Muscle of leg (tissue), 11 donors: ENCODE results near the gene PTPRN2. TPM values are rescaled to one million over a fixed set of nuclear protein-coding genes. Genes with fewer than 3 reads are reported as not detected.
A peak's percentile ranks its signal among the peaks of the same experiment; 100 is the strongest.
"Not testable (repeated sequence)": the region's sequence is repeated elsewhere in the genome, so short reads cannot be mapped to it uniquely, and the experiment has no call there.

Experiments used
- DNase-seq: peaks from one replicate; pipeline ENCODE4 v3.0.0; 2013
- H3K27ac ChIP-seq: one replicate; pipeline ENCODE4 v1.5.1; 2013; ENCODE audit warnings: mild to moderate bottlenecking, low read length, control low read depth
- H3K27me3 ChIP-seq: one replicate; pipeline ENCODE4 v1.6.1; 2013; ENCODE audit warnings: low read length; ENCODE audit not compliant: control insufficient read depth, insufficient read depth
- H3K36me3 ChIP-seq: one replicate; pipeline ENCODE4 v1.6.1; 2013; ENCODE audit warnings: low read length; ENCODE audit not compliant: control insufficient read depth, insufficient read depth
- H3K4me1 ChIP-seq: one replicate; pipeline ENCODE4 v1.6.1; 2013; ENCODE audit warnings: low read length; ENCODE audit not compliant: control insufficient read depth, insufficient read depth
- H3K4me3 ChIP-seq: one replicate; pipeline ENCODE4 v1.5.1; 2013; ENCODE audit warnings: low read length, control low read depth
- H3K9me3 ChIP-seq: replicated peaks from 2 replicates; pipeline ENCODE4 v1.6.1; 2013; ENCODE audit warnings: low read depth, low read length; ENCODE audit not compliant: control insufficient read depth
- WGBS: methylation state at CpG from one replicate; pipeline ENCODE4 v1.1.5; 2013; ENCODE audit warnings: missing lambda C conversion rate; ENCODE audit not compliant: insufficient coverage; 5-methylcytosine and 5-hydroxymethylcytosine counted together
- polyA plus RNA-seq, 8 donors: library from polyadenylated mRNA; unstranded; fragments of 120-200 nt; gene quantifications; one replicate each; pipeline versions ENCODE4 v1.2.1 to v1.2.3, GENCODE V29; 2013; ENCODE audit warnings: inconsistent platforms in 1 of 8, low replicate concordance in 1 of 8; ENCODE audit not compliant: insufficient read length in 8 of 8, insufficient read depth in 1 of 8
- total RNA-seq: library from RNA; stranded (reverse); fragments of 120-200 nt; gene quantifications from one replicate; pipeline ENCODE4 v1.2.4, GENCODE V29; 2013

The PTPRN2 gene
- total and polyA plus RNA-seq, 9 donors = 1.4 to 2.9 (median 2.3) TPM

DNA sequence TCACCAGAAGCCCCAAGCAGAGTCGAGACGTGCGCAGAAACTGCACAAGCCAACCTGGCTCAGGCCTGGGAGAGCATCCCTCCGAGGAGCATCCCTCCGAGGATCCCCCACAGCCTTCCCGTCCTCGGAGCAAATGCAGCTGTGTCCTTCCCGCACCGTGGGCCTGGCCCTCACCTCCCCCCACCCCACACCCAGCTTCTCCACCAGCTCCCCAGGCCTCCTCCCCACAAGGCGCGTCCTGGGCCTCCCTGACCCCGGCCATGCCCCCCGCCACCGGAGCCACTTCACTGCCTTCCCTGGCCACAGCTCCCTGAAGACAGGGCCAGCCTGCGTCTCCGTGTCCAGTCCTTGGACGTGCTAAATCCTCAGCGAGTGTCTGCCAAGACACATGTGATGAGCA, 60.6 kb downstream of the PTPRN2 start:
- H3K27me3 ChIP-seq = no peaks in the 10 kb centered on the region
- no peak overlapping the region for H3K4me3 ChIP-seq
- 73% methylated on average over 17 of the region's 18 CpGs for WGBS
- no peak overlapping the region for H3K27ac ChIP-seq
- H3K4me1 ChIP-seq = no peaks in the 10 kb centered on the region
- H3K36me3 ChIP-seq = no peaks in the 10 kb centered on the region
- DNase-seq = no peak
- peaks cover 4% of the 10 kb centered on the region for H3K9me3 ChIP-seq

GRCh38 chr7:158526531-158526930, 61.1 kb downstream of the PTPRN2 start:
- Histone ChIP-seq H3K4me1 (no peaks in the 10 kb centered on the region), H3K27ac (no peak overlapping the region), H3K36me3 (no peaks in the 10 kb centered on the region), H3K27me3 (no peaks in the 10 kb centered on the region), H3K9me3 (peaks cover 4% of the 10 kb centered on the region), H3K4me3 (no peak overlapping the region)
- WGBS = 83% methylated on average over 5 of the region's 9 CpGs
- no peak for DNase-seq

- DNase-seq = no peak
- no peak overlapping the region for H3K27ac ChIP-seq
- peaks cover 4% of the 10 kb centered on the region for H3K9me3 ChIP-seq
- no peaks in the 10 kb centered on the region for H3K4me1 ChIP-seq
- H3K4me3 ChIP-seq = no peak overlapping the region
- 75% methylated on average over 23 of the region's 29 CpGs for WGBS
- H3K27me3 ChIP-seq = no peaks in the 10 kb centered on the region
- H3K36me3 ChIP-seq = no peaks in the 10 kb centered on the region
These were observed 61.8 kb downstream of the PTPRN2 start for GRCh38 chr7:158525648-158526484.

GRCh38 chr7:158524749-158525635, 62.6 kb downstream of the PTPRN2 start:
- 61% methylated on average over 16 of the region's 24 CpGs for WGBS
- Histone ChIP-seq H3K4me1 (no peaks in the 10 kb centered on the region), H3K36me3 (no peaks in the 10 kb centered on the region), H3K27ac (no peak overlapping the region), H3K27me3 (peaks cover 2% of the 10 kb centered on the region), H3K4me3 (no peak overlapping the region), H3K9me3 (peaks cover 4% of the 10 kb centered on the region)
- no peak for DNase-seq

- H3K9me3 ChIP-seq, H3K36me3 ChIP-seq, H3K27ac ChIP-seq, H3K27me3 ChIP-seq, H3K4me1 ChIP-seq, H3K4me3 ChIP-seq: not testable (repeated sequence)
- 67% methylated on average over 11 of the region's 14 CpGs for WGBS
- peak; percentile 23 for DNase-seq
These were observed 63.3 kb downstream of the PTPRN2 start for GRCh38 chr7:158524286-158524685.

DNA sequence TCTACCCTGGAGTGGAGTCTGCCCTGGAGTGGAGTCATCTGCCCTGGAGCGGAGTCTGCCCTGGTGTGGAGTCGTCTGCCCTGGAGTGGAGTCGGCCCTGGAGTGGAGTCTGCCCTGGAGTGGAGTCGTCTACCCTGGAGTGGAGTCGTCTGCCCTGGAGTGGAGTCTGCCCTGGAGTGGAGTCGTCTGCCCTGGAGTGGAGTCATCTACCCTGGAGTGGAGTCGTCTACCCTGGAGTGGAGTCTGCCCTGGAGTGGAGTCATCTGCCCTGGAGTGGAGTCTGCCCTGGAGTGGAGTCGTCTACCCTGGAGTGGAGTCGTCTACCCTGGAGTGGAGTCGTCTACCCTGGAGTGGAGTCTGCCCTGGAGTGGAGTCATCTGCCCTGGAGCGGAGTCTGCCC, 63.7 kb downstream of the PTPRN2 start:
- not testable (repeated sequence) for H3K27me3 ChIP-seq, H3K36me3 ChIP-seq, DNase-seq, H3K4me3 ChIP-seq, H3K27ac ChIP-seq, H3K9me3 ChIP-seq, H3K4me1 ChIP-seq
- 83% methylated on average over 2 of the region's 11 CpGs for WGBS

GRCh38 chr7:158523165-158523856, 64.3 kb downstream of the PTPRN2 start:
- not testable (repeated sequence) for H3K27me3 ChIP-seq, H3K4me1 ChIP-seq, H3K9me3 ChIP-seq, H3K36me3 ChIP-seq, H3K27ac ChIP-seq, H3K4me3 ChIP-seq, DNase-seq
- WGBS = 93% methylated on average over 21 of the region's 26 CpGs

- not testable (repeated sequence) for H3K9me3 ChIP-seq, H3K4me3 ChIP-seq, DNase-seq, H3K27me3 ChIP-seq, H3K4me1 ChIP-seq, H3K27ac ChIP-seq, H3K36me3 ChIP-seq
- WGBS = 81% methylated on average over 14 of the region's 18 CpGs
These were observed 65.8 kb downstream of the PTPRN2 start for GRCh38 chr7:158521795-158522194.

GRCh38 chr7:158520825-158521224, 66.8 kb downstream of the PTPRN2 start:
- 83% methylated on average over 3 of the region's 9 CpGs for WGBS

More at GRCh38 chr7:158520825-158521224, 66.8 kb downstream of the PTPRN2 start:
- peaks cover 2% of the 10 kb centered on the region for H3K27me3 ChIP-seq
- no peak overlapping the region for H3K27ac ChIP-seq
- H3K9me3 ChIP-seq = peaks cover 4% of the 10 kb centered on the region
- H3K4me1 ChIP-seq = no peaks in the 10 kb centered on the region
- no peak overlapping the region for H3K4me3 ChIP-seq
- H3K36me3 ChIP-seq = no peaks in the 10 kb centered on the region
- DNase-seq = no peak
